A673 (cell line): ENCODE measurements around the gene EXD2.

Experiments
- CTCF ChIP-seq: fragments of 300-800, 200-600 bp; sonication (generic); conservative IDR thresholded peaks from 2 replicates; pipeline ENCODE4 v1.5.1; 2017; ENCODE audit warnings: low read depth, mild to moderate bottlenecking, antibody characterized with exemption, low read length, moderate library complexity, mixed read lengths
- EZH2 ChIP-seq: fragments of 200-600 bp; sonication (generic); IDR thresholded peaks from 2 replicates; pipeline ENCODE4 v1.6.1; 2017; ENCODE audit warnings: borderline replicate concordance, low read depth, mild to moderate bottlenecking, mixed read lengths, antibody characterized with exemption, low read length; ENCODE audit not compliant: poor library complexity, severe bottlenecking

- no peak for TF ChIP-seq CTCF
- TF ChIP-seq EZH2, result no peak
Measured at GRCh38 chr14:69280746-69281291, 89.5 kb downstream of the EXD2 start.
